ENCODE measurements around the gene SPRR5. TPM values are rescaled to one million over a fixed set of nuclear protein-coding genes. Genes with fewer than 3 reads are reported as not detected.

The SPRR5 gene
- total RNA-seq, 1 donor from 2014 or later, result not detected

DNA sequence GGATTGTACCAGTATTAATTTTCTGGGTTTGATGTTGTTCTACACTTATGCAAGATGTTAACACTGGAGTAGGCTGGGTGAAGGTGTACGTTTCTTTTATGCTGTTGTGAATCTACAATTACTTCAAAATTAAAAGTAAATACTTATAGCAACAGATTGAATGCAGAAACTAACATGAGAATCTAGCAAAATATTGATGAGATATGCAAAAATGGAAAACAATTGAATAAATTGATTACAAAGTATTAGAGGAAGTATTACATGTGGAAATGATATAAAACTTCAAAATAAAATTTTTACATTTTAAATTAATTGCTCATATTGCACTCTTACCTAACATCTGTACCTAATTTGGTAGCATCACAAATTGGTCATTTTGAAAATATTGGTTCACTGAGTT is 48.8 kb downstream of the SPRR5 start:
- H3K27ac Mint-ChIP-seq, result no peak overlapping the region
- DNase-seq (ENCODE audit: low spot score in 2 of 2, unreplicated experiment in 2 of 2), result no peak
- peaks cover 8% of the 10 kb centered on the region for H3K9me3 Mint-ChIP-seq
- H3K4me1 Mint-ChIP-seq, result no peaks in the 10 kb centered on the region
- H3K4me3 Mint-ChIP-seq, result no peak overlapping the region
- H3K36me3 Mint-ChIP-seq, result no peaks in the 10 kb centered on the region
- H3K27me3 Mint-ChIP-seq (ENCODE audit: low read depth), result no peaks in the 10 kb centered on the region
- TF ChIP-seq, protein P1, sequence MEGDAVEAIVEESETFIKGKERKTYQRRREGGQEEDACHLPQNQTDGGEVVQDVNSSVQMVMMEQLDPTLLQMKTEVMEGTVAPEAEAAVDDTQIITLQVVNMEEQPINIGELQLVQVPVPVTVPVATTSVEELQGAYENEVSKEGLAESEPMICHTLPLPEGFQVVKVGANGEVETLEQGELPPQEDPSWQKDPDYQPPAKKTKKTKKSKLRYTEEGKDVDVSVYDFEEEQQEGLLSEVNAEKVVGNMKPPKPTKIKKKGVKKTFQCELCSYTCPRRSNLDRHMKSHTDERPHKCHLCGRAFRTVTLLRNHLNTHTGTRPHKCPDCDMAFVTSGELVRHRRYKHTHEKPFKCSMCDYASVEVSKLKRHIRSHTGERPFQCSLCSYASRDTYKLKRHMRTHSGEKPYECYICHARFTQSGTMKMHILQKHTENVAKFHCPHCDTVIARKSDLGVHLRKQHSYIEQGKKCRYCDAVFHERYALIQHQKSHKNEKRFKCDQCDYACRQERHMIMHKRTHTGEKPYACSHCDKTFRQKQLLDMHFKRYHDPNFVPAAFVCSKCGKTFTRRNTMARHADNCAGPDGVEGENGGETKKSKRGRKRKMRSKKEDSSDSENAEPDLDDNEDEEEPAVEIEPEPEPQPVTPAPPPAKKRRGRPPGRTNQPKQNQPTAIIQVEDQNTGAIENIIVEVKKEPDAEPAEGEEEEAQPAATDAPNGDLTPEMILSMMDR (IDR thresholded peaks at IDR 0.05; ENCODE audit: unreplicated experiment), result no peak

DNA sequence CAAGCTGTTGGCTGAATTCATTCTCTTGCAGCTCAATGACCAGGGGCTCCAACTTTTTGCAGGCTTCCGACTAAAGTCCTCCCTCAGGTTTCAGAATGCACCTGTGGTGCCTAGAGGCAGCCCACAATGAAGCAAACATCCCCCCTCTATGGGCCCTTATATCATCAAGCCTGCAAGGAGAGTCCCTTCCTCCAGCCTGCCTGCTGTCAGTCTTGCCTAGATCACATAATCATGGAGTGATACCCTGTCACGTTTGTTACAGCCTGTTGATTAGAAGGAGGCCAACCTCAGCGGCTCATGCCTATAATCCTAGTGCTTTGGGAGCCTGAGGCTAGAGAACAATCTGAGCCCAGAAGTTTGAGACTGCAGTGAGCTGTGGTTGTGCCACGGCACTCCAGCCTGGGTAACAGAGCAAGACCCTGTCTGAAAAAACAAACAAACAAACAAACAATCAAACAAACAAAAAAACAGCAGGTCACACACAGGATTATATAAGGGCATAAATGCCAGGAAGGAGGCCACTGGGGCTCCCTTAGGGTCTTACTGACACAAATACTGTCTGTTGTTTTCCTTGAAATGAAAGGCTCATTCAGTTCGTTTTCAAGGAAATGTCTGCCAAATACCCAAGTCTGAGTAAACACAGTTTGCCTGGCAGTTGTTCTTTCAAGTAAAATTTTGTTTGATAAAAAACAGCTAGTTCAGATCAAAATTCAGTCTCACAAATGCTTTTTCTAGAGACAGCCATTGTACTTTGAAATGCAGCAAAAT is 49.8 kb downstream of the SPRR5 start:
- Mint-ChIP-seq H3K4me1 (no peaks in the 10 kb centered on the region), H3K27me3 (ENCODE audit: low read depth) (no peaks in the 10 kb centered on the region), H3K36me3 (no peaks in the 10 kb centered on the region), H3K9me3 (peaks cover 8% of the 10 kb centered on the region), H3K4me3 (no peak overlapping the region), H3K27ac (no peak overlapping the region)
- DNase-seq (ENCODE audit: low spot score in 2 of 2, unreplicated experiment in 2 of 2), result no peak
- TF ChIP-seq, protein P1 (IDR thresholded peaks at IDR 0.05; ENCODE audit: unreplicated experiment), result no peak

DNA sequence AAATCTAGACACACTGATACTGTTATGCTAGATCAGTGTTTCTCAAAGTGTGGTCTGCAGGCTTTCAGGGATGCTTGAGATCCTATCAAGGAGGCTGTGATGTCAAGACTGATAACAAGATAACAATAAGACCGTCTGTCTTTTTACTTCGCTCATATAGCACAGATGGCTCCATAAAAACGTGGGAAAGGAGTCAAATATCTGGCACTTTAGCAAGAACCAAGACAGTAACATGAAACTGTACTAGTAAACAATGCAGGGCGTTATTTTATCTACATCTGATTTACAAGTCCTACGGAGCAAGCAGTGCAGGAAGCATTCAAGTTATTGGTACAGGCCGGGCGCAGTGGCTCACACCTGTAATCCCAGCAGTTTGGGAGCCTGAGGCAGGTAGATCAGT is 50.9 kb downstream of the SPRR5 start:
- TF ChIP-seq, protein P1 (IDR thresholded peaks at IDR 0.05; ENCODE audit: unreplicated experiment), result no peak
- no peaks in the 10 kb centered on the region for H3K4me1 Mint-ChIP-seq
- H3K36me3 Mint-ChIP-seq, result no peaks in the 10 kb centered on the region
- no peak for DNase-seq (ENCODE audit: low spot score in 2 of 2, unreplicated experiment in 2 of 2)
- H3K27ac Mint-ChIP-seq, result no peak overlapping the region
- H3K4me3 Mint-ChIP-seq, result no peak overlapping the region
- no peaks in the 10 kb centered on the region for H3K27me3 Mint-ChIP-seq (ENCODE audit: low read depth)
- H3K9me3 Mint-ChIP-seq, result peaks cover 8% of the 10 kb centered on the region

DNA sequence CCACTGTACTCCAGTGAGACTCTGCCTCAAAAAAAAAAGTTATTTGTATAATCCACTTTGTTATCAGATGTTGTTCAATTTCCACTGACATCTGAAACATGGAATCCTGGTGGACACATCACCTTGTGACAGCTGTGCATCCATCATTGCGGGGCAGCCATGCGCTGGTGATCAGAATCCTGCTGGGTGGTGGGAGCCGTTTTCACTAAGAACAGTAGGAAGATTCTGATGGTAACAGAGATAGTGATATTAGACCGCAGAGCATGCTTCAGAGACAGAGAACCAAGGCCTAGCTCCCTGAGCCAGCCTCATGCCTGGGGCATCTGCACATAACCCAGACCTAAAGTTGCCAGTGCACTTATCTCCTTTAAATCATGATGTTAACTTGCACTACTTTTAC is 51.5 kb downstream of the SPRR5 start:
- Mint-ChIP-seq H3K36me3 (no peaks in the 10 kb centered on the region), H3K4me3 (no peak overlapping the region), H3K4me1 (no peaks in the 10 kb centered on the region), H3K9me3 (peaks cover 8% of the 10 kb centered on the region), H3K27ac (no peak overlapping the region), H3K27me3 (ENCODE audit: low read depth) (no peaks in the 10 kb centered on the region)
- TF ChIP-seq, protein P1 (IDR thresholded peaks at IDR 0.05; ENCODE audit: unreplicated experiment), result no peak
- no peak for DNase-seq (ENCODE audit: low spot score in 2 of 2, unreplicated experiment in 2 of 2)

Other genes with a start within 250 kb of the SPRR5 start
- not detected in 3 replicates for gene LCE2A, start 248.9 kb upstream of the SPRR5 start, total RNA-seq
- gene LCE4A, start 239.0 kb upstream of the SPRR5 start, total RNA-seq, result not detected in 3 replicates
- not detected in 3 replicates for gene KPRP, start 189.2 kb upstream of the SPRR5 start, total RNA-seq
- gene LCE1F, start 172.1 kb upstream of the SPRR5 start, total RNA-seq, result not detected in 3 replicates
- gene LCE1E, start 160.9 kb upstream of the SPRR5 start, total RNA-seq, result not detected in 3 replicates
- not detected in 3 replicates for gene LCE1D, start 150.5 kb upstream of the SPRR5 start, total RNA-seq
- not detected in 3 replicates for gene LCE1C, start 140.6 kb upstream of the SPRR5 start, total RNA-seq
- gene LCE1B, start 135.2 kb upstream of the SPRR5 start, total RNA-seq, result not detected in 3 replicates
- gene LCE1A, start 119.7 kb upstream of the SPRR5 start, total RNA-seq, result not detected in 3 replicates
- not detected in 3 replicates for gene LCE6A, start 104.3 kb upstream of the SPRR5 start, total RNA-seq
- not detected in 3 replicates for gene LCE7A, start 87.2 kb upstream of the SPRR5 start, total RNA-seq
- gene SMCP, start 68.9 kb upstream of the SPRR5 start, total RNA-seq, result not detected in 3 replicates
- 0.11 to 0.34 TPM (median 0.27 TPM) in 3 replicates for gene IVL, start 38.7 kb upstream of the SPRR5 start, total RNA-seq
- gene SPRR4, start 23.4 kb downstream of the SPRR5 start, total RNA-seq, result not detected in 3 replicates
- gene SPRR1A, start 36.9 kb downstream of the SPRR5 start, total RNA-seq, result not detected in 3 replicates
- not detected in 3 replicates for gene SPRR3, start 54.5 kb downstream of the SPRR5 start, total RNA-seq
- gene SPRR1B, start 84.0 kb downstream of the SPRR5 start, total RNA-seq, result not detected in 3 replicates
- not detected in 3 replicates for gene SPRR2D, start 93.9 kb downstream of the SPRR5 start, total RNA-seq
- gene SPRR2A, start 110.3 kb downstream of the SPRR5 start, total RNA-seq, result not detected in 3 replicates
- not detected in 3 replicates for gene SPRR2B, start 124.4 kb downstream of the SPRR5 start, total RNA-seq
- 1.2 to 1.9 TPM (median 1.9 TPM) in 3 replicates for gene SPRR2E, start 147.3 kb downstream of the SPRR5 start, total RNA-seq
- 54.4 to 65.0 TPM (median 56.6 TPM) in 3 replicates for gene SPRR2F, start 166.3 kb downstream of the SPRR5 start, total RNA-seq
- gene SPRR2G, start 203.7 kb downstream of the SPRR5 start, total RNA-seq, result not detected in 3 replicates